ENCODE measurements around the gene FBXL12. TPM values are rescaled to one million over a fixed set of nuclear protein-coding genes. Genes with fewer than 3 reads are reported as not detected.

Gene FBXL12
- total RNA-seq, 2 donors from 2014 or later = 35.5 to 36.0 TPM

Other genes with a start within 250 kb of the FBXL12 start
- 10 to 100 TPM; 51.1 to 79.2 TPM for gene ZNF121, start 234.6 kb downstream of the FBXL12 start, total RNA-seq
- 10 to 100 TPM; 31.3 to 32.5 TPM for gene ZNF561, start 197.8 kb downstream of the FBXL12 start, total RNA-seq
- 10 to 100 TPM; 35.8 to 36.9 TPM for gene ZNF562, start 144.0 kb downstream of the FBXL12 start, total RNA-seq
- 1 to 10 TPM; 5.7 to 8.3 TPM for gene ZNF846, start 50.3 kb downstream of the FBXL12 start, total RNA-seq
- 100 to 1,000 TPM; 260 to 346 TPM for gene UBL5, start 8.8 kb upstream of the FBXL12 start, total RNA-seq
- 10 to 100 TPM; 95.1 to 96.4 TPM for gene PIN1, start 16.2 kb upstream of the FBXL12 start, total RNA-seq
- not detected for gene OLFM2, start 117.4 kb upstream of the FBXL12 start, total RNA-seq
- gene COL5A3, start 191.4 kb upstream of the FBXL12 start, total RNA-seq = not detected
- gene RDH8, start 194.4 kb upstream of the FBXL12 start, total RNA-seq = not detected